Pancreas (tissue), 10 donors: ENCODE measurements around the gene HHATL. TPM values are rescaled to one million over a fixed set of nuclear protein-coding genes. Genes with fewer than 3 reads are reported as not detected.

Source experiments
- ATAC-seq, 4 donors: fragments of 200-7000 bp; cut with Tn5 transposase; one replicate each; pipeline versions ENCODE4 v1.8.0 to v1.9.1; 2020; ENCODE audit warnings: mild to moderate bottlenecking in 4 of 4, moderate library complexity in 4 of 4
- DNase-seq, 6 donors: peaks; one replicate each; pipeline ENCODE4 v3.0.0-alpha.2; 2020
- FAIRE-seq: peaks from 2 replicates; lab custom pipeline; 2012; peaks lifted over from hg19 to GRCh38; lab: Jason Lieb, UNC
- H3K27ac ChIP-seq, 4 donors: fragments of 200-600 bp; sonication (generic); 1 replicate in 3 of 4; 2 replicates in 1 of 4; pipeline versions ENCODE4 v1.5.0 to v1.8.0; 2020
- H3K27me3 ChIP-seq, 4 donors: fragments of 200-600 bp; one replicate each; pipeline ENCODE4 v1.8.0; 2021
- H3K36me3 ChIP-seq, 3 donors: fragments of 200-600 bp; sonication (generic) in 1 of 3; one replicate each; pipeline versions ENCODE4 v1.5.0 to v1.8.0; 2020 to 2021
- H3K4me1 ChIP-seq, 3 donors: fragments of 200-600 bp; one replicate each; pipeline ENCODE4 v1.8.0; 2021
- H3K4me3 ChIP-seq, 4 donors: fragments of 200-600 bp; sonication (generic) in 2 of 4; one replicate each; pipeline versions ENCODE4 v1.5.0 to v1.8.0; 2020 to 2021
- H3K9me3 ChIP-seq, 4 donors: fragments of 200-600 bp; one replicate each; pipeline ENCODE4 v1.8.0; 2021
- CTCF ChIP-seq, 4 donors: fragments of 200-600 bp; sonication (generic) in 3 of 4; IDR thresholded peaks; one replicate each; pipeline versions ENCODE4 v1.5.0 to v1.8.0; 2021; ENCODE audit warnings: antibody characterized with exemption in 4 of 4
- WGBS, 2 donors: extraction: QIAGEN DNeasy Blood & Tissue Kit; methylation state at CpG; one replicate each; pipeline ENCODE4 v1.1.7; 2013; 5-methylcytosine and 5-hydroxymethylcytosine counted together
- intact Hi-C, 3 donors: fragments of 100-400 bp; cut with DNase I; formaldehyde crosslinking; loops; one replicate each; pipeline versions ENCODE4 v1.11.1 to v1.14.2; 2022
- polyA plus RNA-seq, 2 donors: library from polyadenylated mRNA; stranded (reverse); fragments of 200-250 nt; gene quantifications; one replicate each; pipeline ENCODE4 v1.2.3, GENCODE V29; 2013
- total RNA-seq, 6 donors: library from RNA; stranded (reverse); fragmentation: NEBNext Ultra II Directional in 4 of 6; extraction: Animal tissue kit (Norgen Biotek cat#: 25700) in 4 of 6; gene quantifications; one replicate each; pipeline versions ENCODE4 v1.2.1 to v1.2.4, GENCODE V29; 2021 to 2023
- donor health status: healthy with polysubstance abuse.
- donor health status: DM: no; HTN: no; CAD: no; lungs with moderate emphysema.
- donor health status: DM: no; HTN: no; CAD: no.
- donor health status: control.
- donor health status: control.
- donor health status: Bipolar disorder and iron deficiency.
- donor health status: DM: yes; HTN: yes; CAD: no.
- donor health status: DM: no; HTN: no; CAD: no.
- donor health status: DM: no; HTN: no; CAD: no.
- donor health status: DM: yes; HTN: yes; CAD: no.

Gene HHATL
- total and polyA plus RNA-seq, 8 donors: 0.42 to 17.8 (median 2.4) TPM; not detected in 1

DNA sequence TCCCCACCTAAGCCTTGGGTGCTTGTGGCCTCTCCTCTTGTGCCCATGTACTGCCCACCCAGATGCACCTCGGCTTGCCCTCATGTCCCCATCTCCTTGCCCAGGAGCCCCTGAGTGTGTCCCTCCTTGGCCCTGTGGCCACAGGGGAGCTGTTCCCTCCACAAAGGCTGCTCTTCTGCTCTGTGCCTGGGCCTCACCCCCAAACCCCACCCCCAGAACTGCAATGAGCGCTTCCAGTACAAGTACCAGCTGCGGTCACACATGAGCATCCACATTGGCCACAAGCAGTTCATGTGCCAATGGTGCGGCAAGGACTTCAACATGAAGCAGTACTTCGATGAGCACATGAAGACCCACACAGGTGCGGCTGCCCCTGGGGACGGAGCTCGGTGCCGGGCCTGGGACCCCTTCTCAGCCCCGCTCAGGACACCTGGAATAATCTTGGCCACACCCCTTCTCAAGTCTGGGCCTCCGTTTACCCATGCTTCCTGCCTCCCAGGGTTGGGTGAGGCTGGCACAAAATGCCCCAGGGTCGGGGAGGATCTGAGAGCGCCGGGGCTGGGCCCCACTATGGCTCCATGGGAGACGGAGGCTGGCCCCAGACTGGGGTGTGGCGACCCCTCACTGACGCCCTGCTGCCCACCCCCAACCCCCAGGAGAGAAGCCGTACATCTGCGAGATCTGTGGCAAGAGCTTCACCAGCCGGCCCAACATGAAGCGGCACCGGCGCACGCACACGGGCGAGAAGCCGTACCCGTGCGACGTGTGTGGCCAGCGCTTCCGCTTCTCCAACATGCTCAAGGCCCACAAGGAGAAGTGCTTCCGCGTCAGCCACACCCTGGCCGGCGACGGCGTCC is 38.8 kb downstream of the HHATL start:
- TF ChIP-seq CTCF (IDR thresholded peaks at IDR 0.05): no peak
- 83 to 84% methylated on average over 35 to 38 of the region's 38 CpGs for WGBS, 2 donors
- Histone ChIP-seq H3K4me3 (no peak overlapping the region), H3K27me3 (no peaks in the 10 kb centered on the region), H3K4me1 (no peaks in the 10 kb centered on the region), H3K36me3 (peaks cover 0 to under 1% (median 0%) of the 10 kb centered on the region in 3 donors), H3K9me3 (no peaks in the 10 kb centered on the region), H3K27ac (no peak overlapping the region)
- peak in 1 of 6 donors; percentile 56 for DNase-seq
- no peak for FAIRE-seq
- ATAC-seq: no peak
- intact Hi-C loops: no loop called here

- ATAC-seq: no peak
- FAIRE-seq: no peak
- intact Hi-C loops: no loop called here
- 70 to 83% methylated on average over 12 of the region's 12 CpGs for WGBS, 2 donors
- Histone ChIP-seq H3K27ac (no peak overlapping the region), H3K36me3 (peaks cover 0 to 5% (median 0%) of the 10 kb centered on the region in 3 donors), H3K9me3 (no peaks in the 10 kb centered on the region), H3K27me3 (no peaks in the 10 kb centered on the region), H3K4me3 (no peak overlapping the region), H3K4me1 (no peaks in the 10 kb centered on the region)
- no peak for TF ChIP-seq CTCF (IDR thresholded peaks at IDR 0.05)
- DNase-seq: peak in 1 of 6 donors; percentile 42
Measured at GRCh38 chr3:42662813-42663535, 39.6 kb downstream of the HHATL start.

- Histone ChIP-seq H3K27me3 (no peaks in the 10 kb centered on the region), H3K4me1 (no peaks in the 10 kb centered on the region), H3K27ac (no peak overlapping the region), H3K9me3 (no peaks in the 10 kb centered on the region), H3K4me3 (no peak overlapping the region), H3K36me3 (peaks cover 0 to 5% (median 0%) of the 10 kb centered on the region in 3 donors)
- no peak for TF ChIP-seq CTCF (IDR thresholded peaks at IDR 0.05)
- FAIRE-seq (no peak), ATAC-seq (no peak), DNase-seq (peak in 2 of 6 donors; percentile 34 to 45)
- 84 to 92% methylated on average over 7 of the region's 7 CpGs for WGBS, 2 donors
- intact Hi-C loops: no loop called here
Measured at GRCh38 chr3:42662037-42662812, 40.4 kb downstream of the HHATL start.

DNA sequence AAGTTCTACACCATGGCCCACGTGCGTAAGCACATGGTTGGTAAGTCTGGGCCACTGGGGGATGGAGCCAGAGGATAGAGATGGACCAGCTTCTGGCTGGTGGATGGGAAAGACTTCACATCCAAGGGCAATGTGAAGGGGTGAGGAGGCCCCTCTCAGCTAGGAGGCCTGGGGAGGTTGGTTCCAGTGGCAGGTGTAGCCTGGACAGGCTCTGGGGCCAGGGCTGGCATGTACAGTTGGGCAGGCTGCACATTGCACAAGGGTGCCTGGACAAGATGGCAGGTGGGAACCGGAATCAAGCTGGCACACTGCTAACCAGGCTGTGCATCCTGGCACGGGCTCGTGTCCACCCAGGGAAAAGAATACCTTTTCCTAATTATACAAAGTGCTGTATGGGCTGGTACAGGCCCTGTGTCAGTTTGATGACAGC is 41.0 kb downstream of the HHATL start:
- DNase-seq (no peak), FAIRE-seq (no peak), ATAC-seq (no peak)
- Histone ChIP-seq H3K9me3 (no peaks in the 10 kb centered on the region), H3K4me1 (no peaks in the 10 kb centered on the region), H3K4me3 (no peak overlapping the region), H3K27me3 (no peaks in the 10 kb centered on the region), H3K27ac (no peak overlapping the region), H3K36me3 (peaks cover 0 to 5% (median 0%) of the 10 kb centered on the region in 3 donors)
- intact Hi-C loops: no loop called here
- WGBS, 2 donors: 78 to 87% methylated on average over 5 of the region's 5 CpGs
- no peak for TF ChIP-seq CTCF (IDR thresholded peaks at IDR 0.05)
